ENCODE measurements around the gene SLC6A16.

DNA sequence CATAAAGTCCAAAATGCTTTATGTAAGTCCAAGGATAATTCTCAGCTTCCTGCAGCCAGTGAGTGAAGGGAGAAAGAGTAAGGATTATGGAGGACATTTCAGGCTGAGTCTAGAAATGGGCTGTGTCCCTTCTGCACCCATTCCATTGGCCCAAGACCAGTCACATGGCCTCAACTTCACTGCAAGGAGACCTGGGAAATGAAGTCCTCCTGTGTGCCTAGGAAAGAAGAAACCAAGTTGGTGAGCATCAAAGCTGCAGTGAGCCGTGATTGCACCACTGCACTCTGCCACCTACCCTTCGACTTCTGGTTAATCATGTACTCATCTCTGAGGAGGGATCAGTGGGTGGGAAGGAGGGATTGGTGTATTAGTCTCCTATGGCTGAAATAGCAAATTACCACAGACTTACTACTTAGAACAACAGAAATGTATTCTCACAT, 6.6 kb upstream of the SLC6A16 start:
- TF ChIP-seq, protein P1, sequence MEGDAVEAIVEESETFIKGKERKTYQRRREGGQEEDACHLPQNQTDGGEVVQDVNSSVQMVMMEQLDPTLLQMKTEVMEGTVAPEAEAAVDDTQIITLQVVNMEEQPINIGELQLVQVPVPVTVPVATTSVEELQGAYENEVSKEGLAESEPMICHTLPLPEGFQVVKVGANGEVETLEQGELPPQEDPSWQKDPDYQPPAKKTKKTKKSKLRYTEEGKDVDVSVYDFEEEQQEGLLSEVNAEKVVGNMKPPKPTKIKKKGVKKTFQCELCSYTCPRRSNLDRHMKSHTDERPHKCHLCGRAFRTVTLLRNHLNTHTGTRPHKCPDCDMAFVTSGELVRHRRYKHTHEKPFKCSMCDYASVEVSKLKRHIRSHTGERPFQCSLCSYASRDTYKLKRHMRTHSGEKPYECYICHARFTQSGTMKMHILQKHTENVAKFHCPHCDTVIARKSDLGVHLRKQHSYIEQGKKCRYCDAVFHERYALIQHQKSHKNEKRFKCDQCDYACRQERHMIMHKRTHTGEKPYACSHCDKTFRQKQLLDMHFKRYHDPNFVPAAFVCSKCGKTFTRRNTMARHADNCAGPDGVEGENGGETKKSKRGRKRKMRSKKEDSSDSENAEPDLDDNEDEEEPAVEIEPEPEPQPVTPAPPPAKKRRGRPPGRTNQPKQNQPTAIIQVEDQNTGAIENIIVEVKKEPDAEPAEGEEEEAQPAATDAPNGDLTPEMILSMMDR (IDR thresholded peaks at IDR 0.05) = no peak
- TF ChIP-seq POLR2A (IDR thresholded peaks at IDR 0.05) = no peak
